A673 (cell line): Measurements from ENCODE around the gene SH3RF3. TPM values are rescaled to one million over a fixed set of nuclear protein-coding genes. Genes with fewer than 3 reads are reported as not detected.

Experiments used
- BruUV-seq: library from RNA; stranded (reverse); fragments of 400-500 nt; replicated peaks from 2 replicates; lab custom pipeline; 2021; lab: Mats Ljungman, UMichigan
- CTCF ChIA-PET: fragments of 300-600 bp; sonication (Branson Sonifier 250); formaldehyde crosslinking; loops from one replicate; lab custom pipeline; 2022; ENCODE audit warnings: antibody characterized with exemption; lab: Charles Lee
- POLR2A ChIA-PET: fragments of 300-600 bp; sonication (Branson Sonifier 250); formaldehyde crosslinking; loops from one replicate; lab custom pipeline; 2022; ENCODE audit warnings: antibody characterized with exemption; ENCODE audit not compliant: low non-redundant PET; lab: Charles Lee
- DNase-seq: peaks from one replicate; pipeline ENCODE4 v3.0.0-alpha.2; 2015; ENCODE audit warnings: low spot score
- H3K27ac ChIP-seq: fragments of 200-600 bp; sonication (generic); 2 replicates; pipeline ENCODE4 v1.5.1; 2016; ENCODE audit warnings: mixed run types, low read depth, mild to moderate bottlenecking, mixed read lengths, antibody characterized with exemption, low read length; ENCODE audit not compliant: poor library complexity, severe bottlenecking
- H3K27me3 ChIP-seq: fragments of 200-600 bp; sonication (generic); replicated peaks from 2 replicates; pipeline ENCODE4 v1.6.1; 2017; ENCODE audit warnings: mixed run types, low read depth, mild to moderate bottlenecking, mixed read lengths, antibody characterized with exemption, low read length; ENCODE audit not compliant: insufficient read depth, poor library complexity
- H3K36me3 ChIP-seq: fragments of 200-600 bp; sonication (generic); 2 replicates; pipeline ENCODE4 v1.6.1; 2016; ENCODE audit warnings: mixed run types, mild to moderate bottlenecking, mixed read lengths, antibody characterized with exemption, low read length; ENCODE audit not compliant: insufficient read depth, poor library complexity, severe bottlenecking
- H3K4me1 ChIP-seq: fragments of 200-600 bp; sonication (generic); 2 replicates; pipeline ENCODE4 v1.6.1; 2017; ENCODE audit warnings: mixed run types, mild to moderate bottlenecking, mixed read lengths, antibody characterized with exemption, low read length; ENCODE audit not compliant: insufficient read depth, poor library complexity, severe bottlenecking
- H3K4me3 ChIP-seq: fragments of 200-600 bp; sonication (generic); 2 replicates; pipeline ENCODE4 v1.5.1; 2016; ENCODE audit warnings: low read depth, mixed run types, mild to moderate bottlenecking, mixed read lengths, low read length; ENCODE audit not compliant: poor library complexity, severe bottlenecking
- H3K9me3 ChIP-seq: fragments of 200-600 bp; sonication (generic); 2 replicates; pipeline ENCODE4 v1.6.1; 2016; ENCODE audit warnings: mixed run types, low read depth, mild to moderate bottlenecking, mixed read lengths, antibody characterized with exemption, low read length; ENCODE audit not compliant: poor library complexity, severe bottlenecking
- CTCF ChIP-seq: fragments of 300-800, 200-600 bp; sonication (generic); conservative IDR thresholded peaks from 2 replicates; pipeline ENCODE4 v1.5.1; 2017; ENCODE audit warnings: low read depth, mild to moderate bottlenecking, antibody characterized with exemption, low read length, moderate library complexity, mixed read lengths
- EZH2 ChIP-seq: fragments of 200-600 bp; sonication (generic); IDR thresholded peaks from 2 replicates; pipeline ENCODE4 v1.6.1; 2017; ENCODE audit warnings: borderline replicate concordance, low read depth, mild to moderate bottlenecking, mixed read lengths, antibody characterized with exemption, low read length; ENCODE audit not compliant: poor library complexity, severe bottlenecking
- intact Hi-C: fragments of 100-400 bp; cut with micrococcal nuclease; formaldehyde crosslinking; loops from one replicate; pipeline ENCODE4 v1.10.0; 2022; ENCODE audit not compliant: unreplicated experiment
- total RNA-seq: library from RNA; stranded (reverse); gene quantifications from 2 replicates; pipeline ENCODE4 v1.2.3, GENCODE V29; 2021

Gene SH3RF3
- total RNA-seq, 1 experiment from 2014 or later: 0.15 TPM

DNA sequence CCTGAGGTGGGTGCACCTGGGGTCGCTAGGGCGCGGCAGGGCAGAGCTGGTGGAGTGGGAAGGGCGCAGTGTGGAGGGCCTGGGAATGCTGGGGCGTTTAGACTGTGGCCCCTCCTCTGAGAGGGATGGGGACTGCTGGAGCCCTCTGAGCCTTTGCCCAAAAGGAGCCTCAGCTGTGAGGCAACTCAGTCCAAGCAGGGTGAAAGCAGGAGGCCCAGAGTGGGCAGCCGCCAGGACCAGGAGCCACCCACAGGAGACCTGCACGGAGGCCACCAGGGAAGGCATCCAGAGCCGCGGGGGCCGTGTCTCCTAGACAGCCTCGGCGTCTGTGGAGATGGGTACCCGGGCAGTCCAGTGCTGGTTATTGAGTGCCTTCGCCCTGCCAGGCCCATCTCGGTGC, 369.9 kb downstream of the SH3RF3 start:
- Histone ChIP-seq H3K4me3 (no peak overlapping the region), H3K4me1 (no peaks in the 10 kb centered on the region), H3K9me3 (no peaks in the 10 kb centered on the region), H3K27me3 (no peaks in the 10 kb centered on the region), H3K36me3 (no peaks in the 10 kb centered on the region), H3K27ac (no peak overlapping the region)
- ChIA-PET CTCF (no interaction called here), POLR2A (no interaction called here)
- no peak for TF ChIP-seq EZH2
- no peak for TF ChIP-seq CTCF
- BruUV-seq: no TSS peak
- DNase-seq: no peak
- intact Hi-C loops: no loop called here

DNA sequence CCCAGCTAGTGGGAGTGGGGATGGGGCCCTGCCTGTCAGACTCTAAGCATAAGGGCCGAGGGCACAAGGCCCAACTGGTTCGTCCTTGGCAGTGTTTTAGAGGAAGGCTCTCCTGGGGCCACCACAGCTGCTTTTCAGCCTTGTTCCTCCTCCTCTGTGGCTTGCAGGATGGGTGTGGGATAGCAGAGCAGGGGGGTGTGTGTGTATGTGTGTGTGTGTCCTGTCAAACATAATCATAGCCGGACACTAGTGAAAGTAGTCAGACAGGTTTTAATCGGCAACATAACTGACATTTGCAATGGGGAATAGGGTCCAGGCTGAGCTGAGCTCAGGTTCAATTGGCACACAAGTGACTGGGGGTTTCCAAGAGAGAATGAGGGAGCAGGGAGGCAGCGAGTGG, 370.6 kb downstream of the SH3RF3 start:
- H3K36me3 ChIP-seq: no peaks in the 10 kb centered on the region
- H3K4me3 ChIP-seq: no peak overlapping the region
- H3K4me1 ChIP-seq: no peaks in the 10 kb centered on the region
- TF ChIP-seq CTCF (no peak), EZH2 (no peak)
- H3K9me3 ChIP-seq: no peaks in the 10 kb centered on the region
- CTCF ChIA-PET: no interaction called here
- BruUV-seq: no TSS peak
- no peak overlapping the region for H3K27ac ChIP-seq
- H3K27me3 ChIP-seq: no peaks in the 10 kb centered on the region
- POLR2A ChIA-PET: no interaction called here
- intact Hi-C loops: no loop called here
- DNase-seq: no peak

DNA sequence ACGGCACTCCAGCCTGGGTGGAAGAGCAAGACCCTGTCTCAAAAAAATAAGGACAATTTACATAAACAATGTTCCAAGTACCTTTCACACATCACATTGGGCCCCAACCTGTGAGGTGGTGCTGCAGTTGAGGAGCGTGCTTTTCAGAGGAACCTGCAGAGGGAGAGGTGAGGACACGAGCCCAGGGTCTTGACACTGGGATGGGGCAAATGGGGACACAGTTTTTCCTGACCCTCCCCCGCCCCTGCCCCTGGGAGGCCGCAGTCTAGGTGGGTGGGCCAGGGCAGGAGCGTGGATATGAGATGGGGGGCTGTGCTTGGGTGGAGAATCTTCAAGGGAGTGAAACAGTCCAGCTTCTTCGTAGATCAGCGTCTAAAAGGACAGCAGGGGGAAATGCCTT, 371.9 kb downstream of the SH3RF3 start:
- POLR2A ChIA-PET: no interaction called here
- no peaks in the 10 kb centered on the region for H3K9me3 ChIP-seq
- H3K4me1 ChIP-seq: no peaks in the 10 kb centered on the region
- no peak overlapping the region for H3K4me3 ChIP-seq
- BruUV-seq: no TSS peak
- no peak for TF ChIP-seq CTCF
- no peak for TF ChIP-seq EZH2
- H3K27ac ChIP-seq: no peak overlapping the region
- intact Hi-C loops: loop anchor here (10.0 kb wide), 1 partner anchor 236 kb away; no protein-coding TSS in a partner anchor
- no peak for DNase-seq
- CTCF ChIA-PET: no interaction called here
- H3K36me3 ChIP-seq: no peaks in the 10 kb centered on the region
- H3K27me3 ChIP-seq: no peaks in the 10 kb centered on the region
